GM23248 (cell line): ENCODE measurements around the gene RRAS2. TPM values are rescaled to one million over a fixed set of nuclear protein-coding genes. Genes with fewer than 3 reads are reported as not detected.
A peak's percentile ranks its signal among the peaks of the same experiment; 100 is the strongest.

ENCODE experiments used
- DNase-seq: peaks from one replicate; pipeline ENCODE4 v3.0.0-alpha.2; 2015
- H2AFZ ChIP-seq: fragments of 200-600 bp; sonication (generic); 2 replicates; pipeline ENCODE4 v1.6.1; 2016; ENCODE audit warnings: antibody characterized with exemption
- H3F3A ChIP-seq: fragments of 200-600 bp; sonication (generic); 2 replicates; pipeline ENCODE4 v1.6.1; 2016; ENCODE audit warnings: mild to moderate bottlenecking, antibody characterized with exemption, mixed run types; ENCODE audit not compliant: insufficient read depth
- H3K27ac ChIP-seq: fragments of 200-600 bp; sonication (generic); 2 replicates; pipeline ENCODE4 v1.5.1; 2016; ENCODE audit warnings: mild to moderate bottlenecking
- H3K27me3 ChIP-seq: fragments of 200-600 bp; sonication (generic); replicated peaks from 2 replicates; pipeline ENCODE4 v1.6.1; 2016; ENCODE audit warnings: mild to moderate bottlenecking; ENCODE audit not compliant: insufficient read depth
- H3K36me3 ChIP-seq: fragments of 200-600 bp; sonication (generic); 2 replicates; pipeline ENCODE4 v1.6.1; 2016; ENCODE audit warnings: low read depth, mild to moderate bottlenecking
- H3K4me1 ChIP-seq: fragments of 200-600 bp; sonication (generic); 2 replicates; pipeline ENCODE4 v1.6.1; 2016; ENCODE audit warnings: mild to moderate bottlenecking; ENCODE audit not compliant: insufficient read depth
- H3K4me2 ChIP-seq: fragments of 200-600 bp; sonication (generic); one replicate; pipeline ENCODE4 v1.6.1; 2016; ENCODE audit warnings: mild to moderate bottlenecking; ENCODE audit not compliant: unreplicated experiment
- H3K4me3 ChIP-seq: fragments of 200-600 bp; sonication (generic); 2 replicates; pipeline ENCODE4 v1.5.1; 2016; ENCODE audit warnings: mild to moderate bottlenecking
- H3K79me2 ChIP-seq: fragments of 200-600 bp; sonication (generic); 2 replicates; pipeline ENCODE4 v1.6.1; 2016; ENCODE audit warnings: mild to moderate bottlenecking; ENCODE audit not compliant: insufficient read depth
- H3K9ac ChIP-seq: fragments of 200-600 bp; sonication (generic); 2 replicates; pipeline ENCODE4 v1.6.1; 2016; ENCODE audit warnings: mild to moderate bottlenecking
- H3K9me2 ChIP-seq: fragments of 200-600 bp; sonication (generic); 2 replicates; pipeline ENCODE4 v1.6.1; 2016; ENCODE audit warnings: mixed run types, mild to moderate bottlenecking, moderate library complexity; ENCODE audit not compliant: insufficient read depth
- H3K9me3 ChIP-seq: fragments of 200-600 bp; sonication (generic); one replicate; pipeline ENCODE4 v1.6.1; 2017; ENCODE audit warnings: low read depth
- H4K20me1 ChIP-seq: fragments of 200-600 bp; sonication (generic); 2 replicates; pipeline ENCODE4 v1.6.0; 2016; ENCODE audit not compliant: insufficient read depth
- EZH2 ChIP-seq: fragments of 200-600 bp; sonication (generic); IDR thresholded peaks from 2 replicates; pipeline ENCODE4 v1.6.1; 2018; ENCODE audit warnings: antibody characterized with exemption, mild to moderate bottlenecking; ENCODE audit not compliant: insufficient read depth, poor library complexity, severe bottlenecking
- EZH2phosphoT487 ChIP-seq: fragments of 200-600 bp; sonication (generic); IDR thresholded peaks from 2 replicates; pipeline ENCODE4 v1.6.1; 2018; ENCODE audit warnings: antibody characterized with exemption, moderate library complexity, mild to moderate bottlenecking, low read depth; ENCODE audit not compliant: insufficient read depth
- WGBS, 2 experiments: methylation state at CpG; one replicate each; pipeline ENCODE4 v1.1.6; 2015 to 2017; ENCODE audit warnings: low lambda C conversion rate in 2 of 2, low coverage in 1 of 2; ENCODE audit errors: missing lambda C conversion rate in 2 of 2; 5-methylcytosine and 5-hydroxymethylcytosine counted together
- in situ Hi-C: fragments of 300-500 bp; cut with MboI; formaldehyde crosslinking; loops from 2 replicates; pipeline ENCODE4 v1.15.0; 2020
- polyA plus RNA-seq: library from polyadenylated mRNA; unstranded; fragments of >200 nt; fragmentation: Nextera tagmentation; extraction: Ambion mirVana; gene quantifications from 2 replicates; pipeline ENCODE4 v1.2.1, GENCODE V29; 2016
- total RNA-seq: library from RNA; depleted of rRNA; stranded (reverse); fragments of >200 nt; shearing (Covaris generic); gene quantifications from 2 replicates; pipeline ENCODE4 v1.2.3, GENCODE V29; 2014

The RRAS2 gene
- total and polyA plus RNA-seq, 2 experiments from 2014 or later: 268 to 382 TPM

GRCh38 chr11:14317659-14318325 lies 41.2 kb downstream of the RRAS2 start:
- Histone ChIP-seq H3F3A (peaks cover 52% of the 10 kb centered on the region), H3K4me1 (peaks cover 40% of the 10 kb centered on the region), H3K36me3 (no peaks in the 10 kb centered on the region), H3K9ac (no peak overlapping the region), H3K9me2 (no peaks in the 10 kb centered on the region), H3K79me2 (peaks cover 100% of the 10 kb centered on the region), H3K4me3 (no peak overlapping the region), H2AFZ (no peak overlapping the region), H3K4me2 (no peak overlapping the region), H3K9me3 (no peaks in the 10 kb centered on the region), H4K20me1 (peaks cover 74% of the 10 kb centered on the region), H3K27ac (peak overlapping the region; percentile 10; the same call in 1 of the 2 replicates), H3K27me3 (no peaks in the 10 kb centered on the region)
- DNase-seq: no peak
- no peak for TF ChIP-seq EZH2
- TF ChIP-seq EZH2phosphoT487: no peak
- 86 to 89% methylated on average over 7 of the region's 7 CpGs for WGBS, 2 experiments
- in situ Hi-C loops: no loop called here

GRCh38 chr11:14315130-14315529 lies 43.9 kb downstream of the RRAS2 start:
- H3F3A ChIP-seq: peaks cover 66% of the 10 kb centered on the region
- no peaks in the 10 kb centered on the region for H3K9me2 ChIP-seq
- no peaks in the 10 kb centered on the region for H3K9me3 ChIP-seq
- H3K27me3 ChIP-seq: no peaks in the 10 kb centered on the region
- H3K36me3 ChIP-seq: no peaks in the 10 kb centered on the region
- no peak for DNase-seq
- no peak overlapping the region for H3K4me2 ChIP-seq
- H3K4me3 ChIP-seq: no peak overlapping the region
- H3K9ac ChIP-seq: no peak overlapping the region
- no peak overlapping the region for H2AFZ ChIP-seq
- WGBS, 2 experiments: 98 to 100% methylated on average over 2 of the region's 2 CpGs
- TF ChIP-seq EZH2phosphoT487 (no peak), EZH2 (no peak)
- H4K20me1 ChIP-seq: peaks cover 76% of the 10 kb centered on the region
- in situ Hi-C loops: no loop called here
- peaks cover 60% of the 10 kb centered on the region for H3K4me1 ChIP-seq
- peaks cover 100% of the 10 kb centered on the region for H3K79me2 ChIP-seq
- no peak overlapping the region for H3K27ac ChIP-seq

GRCh38 chr11:14314127-14314526 lies 44.9 kb downstream of the RRAS2 start:
- Histone ChIP-seq H3K79me2 (peaks cover 100% of the 10 kb centered on the region), H3K4me2 (no peak overlapping the region), H3K27me3 (no peaks in the 10 kb centered on the region), H3K9me3 (no peaks in the 10 kb centered on the region), H4K20me1 (peaks cover 81% of the 10 kb centered on the region), H3K36me3 (no peaks in the 10 kb centered on the region), H3F3A (peaks cover 71% of the 10 kb centered on the region), H3K4me3 (no peak overlapping the region), H3K4me1 (peaks cover 63% of the 10 kb centered on the region), H3K9me2 (no peaks in the 10 kb centered on the region), H3K9ac (no peak overlapping the region), H2AFZ (no peak overlapping the region), H3K27ac (no peak overlapping the region)
- WGBS, 2 experiments: 94 to 96% methylated on average over 2 of the region's 2 CpGs
- no peak for DNase-seq
- TF ChIP-seq EZH2: no peak
- in situ Hi-C loops: no loop called here

- Histone ChIP-seq H3K4me1 (peaks cover 63% of the 10 kb centered on the region), H3F3A (peaks cover 78% of the 10 kb centered on the region), H3K4me2 (peak overlapping the region; percentile 6), H3K9me2 (no peaks in the 10 kb centered on the region), H3K27me3 (no peaks in the 10 kb centered on the region), H3K79me2 (peaks cover 100% of the 10 kb centered on the region), H2AFZ (no peak overlapping the region), H3K9me3 (no peaks in the 10 kb centered on the region), H3K9ac (no peak overlapping the region), H3K4me3 (no peak overlapping the region), H3K27ac (peak overlapping the region; percentile 2; the same call in 1 of the 2 replicates), H4K20me1 (peaks cover 80% of the 10 kb centered on the region), H3K36me3 (no peaks in the 10 kb centered on the region)
- peak; percentile 26 for DNase-seq
- no peak for TF ChIP-seq EZH2phosphoT487
- TF ChIP-seq EZH2: no peak
- in situ Hi-C loops: no loop called here
- 45 to 55% methylated on average over 4 of the region's 4 CpGs for WGBS, 2 experiments
These were observed 46.1 kb downstream of the RRAS2 start for GRCh38 chr11:14312736-14313438.
